K562 (cell line): ENCODE measurements around the gene IMP4. TPM values are rescaled to one million over a fixed set of nuclear protein-coding genes. Genes with fewer than 3 reads are reported as not detected.

ENCODE experiments used
- ATF1 ChIP-seq, 2 experiments: fragments of 450-650 bp in 1 of 2; IDR thresholded peaks; 2 replicates each; pipeline ENCODE4 v1.6.1; 2016; ENCODE audit warnings: missing compliant biosample characterization in 1 of 2, missing genetic modification characterization in 1 of 2
- BDP1 ChIP-seq: IDR thresholded peaks from 3 replicates; pipeline ENCODE4 v1.6.1; 2011; ENCODE audit not compliant: insufficient read length, insufficient read depth
- CBFA2T2 ChIP-seq: fragments of 450-650 bp; conservative IDR thresholded peaks from 2 replicates; pipeline ENCODE4 v1.6.1; 2017; ENCODE audit warnings: mild to moderate bottlenecking
- CBFB ChIP-seq: sonication (generic); formaldehyde crosslinking; IDR thresholded peaks from 2 replicates; pipeline ENCODE4 v1.4.0; 2020; ENCODE audit warnings: mild to moderate bottlenecking, missing genetic modification reagents
- E2F4 ChIP-seq: sonication (generic); formaldehyde crosslinking; IDR thresholded peaks from 2 replicates; pipeline ENCODE4 v1.8.0; 2022; ENCODE audit warnings: mild to moderate bottlenecking, low read depth, missing genetic modification reagents
- GMEB1 ChIP-seq: fragments of 250-450 bp; sonication (Bioruptor Pico); IDR thresholded peaks from 2 replicates; pipeline ENCODE4 v1.4.0; 2020; ENCODE audit warnings: mild to moderate bottlenecking
- HCFC1 ChIP-seq: IDR thresholded peaks from 2 replicates; pipeline ENCODE4 v1.6.1; 2012; ENCODE audit warnings: low read depth, low read length, improper control_type of control experiment
- HDAC1 ChIP-seq, 2 experiments: fragments of 450-650 bp; IDR thresholded peaks; 2 replicates each; pipeline ENCODE4 v1.6.1; 2016 to 2017; ENCODE audit warnings: inconsistent platforms in 1 of 2, mild to moderate bottlenecking in 1 of 2, moderate library complexity in 1 of 2
- HNRNPUL1 ChIP-seq: fragments of 200-400 bp; formaldehyde crosslinking; IDR thresholded peaks from 2 replicates; pipeline ENCODE4 v1.6.1; 2017; ENCODE audit warnings: low read length
- MBD2 ChIP-seq: sonication (generic); IDR thresholded peaks from 2 replicates; pipeline ENCODE4 v1.6.1; 2016; ENCODE audit warnings: low read depth, borderline replicate concordance
- MTA3 ChIP-seq: fragments of 450-650 bp; formaldehyde crosslinking; IDR thresholded peaks from 2 replicates; pipeline ENCODE4 v1.6.1; 2017; ENCODE audit warnings: mild to moderate bottlenecking, borderline replicate concordance
- NFXL1 ChIP-seq: fragments of 450-650 bp; formaldehyde crosslinking; IDR thresholded peaks from 2 replicates; pipeline ENCODE4 v1.4.0; 2021; ENCODE audit warnings: mild to moderate bottlenecking
- RBM14 ChIP-seq: fragments of 200-400 bp; formaldehyde crosslinking; IDR thresholded peaks from 2 replicates; pipeline ENCODE4 v1.6.1; 2018; ENCODE audit warnings: low read depth, mild to moderate bottlenecking, low read length, moderate library complexity, borderline replicate concordance; ENCODE audit not compliant: insufficient read depth
- RFX7 ChIP-seq: fragments of 250-450 bp; sonication (Bioruptor Pico); IDR thresholded peaks from 2 replicates; pipeline ENCODE4 v1.5.1; 2021; ENCODE audit warnings: mild to moderate bottlenecking
- RNF2 ChIP-seq: sonication (generic); IDR thresholded peaks from 2 replicates; pipeline ENCODE4 v1.6.1; 2016
- THAP12 ChIP-seq: fragments of 250-450 bp; sonication (Bioruptor Pico); IDR thresholded peaks from 2 replicates; pipeline ENCODE4 v1.9.0; 2021; ENCODE audit warnings: mild to moderate bottlenecking, inconsistent platforms
- ZFP1 ChIP-seq: fragments of 450-650 bp; formaldehyde crosslinking; IDR thresholded peaks from 2 replicates; pipeline ENCODE4 v1.4.0; 2020; ENCODE audit warnings: mild to moderate bottlenecking, mixed read lengths
- polyA plus RNA-seq, 8 experiments: library from polyadenylated mRNA; depleted of rRNA in 4 of 8; stranded (reverse) in 5 of 8; unstranded in 3 of 8; fragments of >200 nt; fragmentation: Nextera tagmentation in 2 of 8; fragmentation: Illumina TruSeq in 1 of 8; extraction: Ambion mirVana in 2 of 8; extraction: Trizol in 1 of 8; gene quantifications; 2 replicates each; pipeline versions ENCODE4 v1.2.1 to v1.2.3, GENCODE V29; 2011 to 2014; ENCODE audit warnings: inconsistent platforms in 1 of 8, missing spikeins in 1 of 8
- total RNA-seq, 7 experiments: library from RNA; depleted of rRNA in 6 of 7; stranded (reverse); fragments of >200 nt in 6 of 7; fragmentation: Illumina TruSeq in 2 of 7; extraction: Trizol in 2 of 7; gene quantifications; 2 replicates each; pipeline versions ENCODE4 v1.2.1 to v1.2.3, GENCODE V29; 2011 to 2021; ENCODE audit warnings: low replicate concordance in 1 of 7
- TF ChIP-seq, protein P1 (sequence below): sonication (generic); formaldehyde crosslinking; IDR thresholded peaks from 2 replicates; pipeline ENCODE4 v1.8.0; 2022; ENCODE audit warnings: mild to moderate bottlenecking, missing genetic modification reagents
- TF ChIP-seq, protein P2 (sequence below): fragments of 200-400 bp; formaldehyde crosslinking; IDR thresholded peaks from 2 replicates; pipeline ENCODE4 v1.6.1; 2017; ENCODE audit warnings: mild to moderate bottlenecking, low read depth, low read length, moderate library complexity

IMP4 gene
- total and polyA plus RNA-seq, 9 of the 15 experiments (the other 6 are each of a cell fraction or from before 2014, with no cell fraction given): 35.4 to 209 (median 100.0) TPM

DNA sequence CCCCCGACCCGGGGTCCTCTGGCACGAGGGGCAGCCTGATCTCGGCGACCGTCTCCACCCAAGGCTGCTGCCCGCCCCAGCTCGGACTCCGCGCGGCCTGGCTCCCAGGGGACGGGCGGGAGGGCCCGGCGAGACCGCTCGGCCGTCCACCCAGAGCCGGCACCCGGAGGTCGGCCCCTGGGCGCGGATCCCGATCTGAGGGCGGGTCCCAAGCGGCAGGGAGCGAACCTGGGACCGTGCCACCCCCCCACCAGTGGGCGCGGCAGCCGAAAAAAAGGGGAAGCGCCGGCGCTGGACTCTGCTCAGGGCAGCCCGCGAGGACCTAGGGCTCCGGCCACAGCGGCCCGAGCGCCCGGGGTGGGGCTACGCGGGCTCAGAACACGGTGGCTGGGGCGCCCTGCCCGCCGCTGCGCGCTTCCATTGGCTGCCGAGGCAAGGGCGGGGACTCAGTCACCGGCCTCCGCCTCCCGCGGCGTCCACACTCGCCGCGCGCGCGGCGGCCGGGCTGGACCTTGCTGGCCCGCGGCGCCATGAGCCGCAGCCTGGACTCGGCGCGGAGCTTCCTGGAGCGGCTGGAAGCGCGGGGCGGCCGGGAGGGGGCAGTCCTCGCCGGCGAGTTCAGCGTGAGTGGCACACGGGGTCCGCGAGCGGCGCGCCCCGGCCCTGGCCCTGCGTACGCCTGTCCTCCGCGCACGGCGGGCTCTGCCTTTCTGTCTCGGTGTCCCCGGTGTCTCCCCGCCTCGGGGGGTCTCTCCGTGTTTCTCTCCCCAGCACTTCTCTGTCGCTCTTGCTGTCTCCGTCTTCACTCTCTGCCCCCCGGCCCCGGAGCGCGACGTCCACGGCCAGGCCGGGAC is 13.1 kb downstream of the IMP4 start, which contains the start of gene PTPN18 (continued):
- TF ChIP-seq GMEB1 (CRISPR knock-in tag): peak; percentile 61
- TF ChIP-seq CBFA2T2: no peak
- no peak for TF ChIP-seq MBD2
- TF ChIP-seq, protein P1, sequence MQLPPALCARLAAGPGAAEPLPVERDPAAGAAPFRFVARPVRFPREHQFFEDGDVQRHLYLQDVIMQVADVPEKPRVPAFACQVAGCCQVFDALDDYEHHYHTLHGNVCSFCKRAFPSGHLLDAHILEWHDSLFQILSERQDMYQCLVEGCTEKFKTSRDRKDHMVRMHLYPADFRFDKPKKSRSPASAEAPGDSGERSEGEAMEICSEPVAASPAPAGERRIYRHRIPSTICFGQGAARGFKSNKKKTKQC (CRISPR knock-in tag): no peak
- TF ChIP-seq HCFC1: peak; percentile 28; the same call in 1 of the 2 replicates
- no peak for TF ChIP-seq E2F4 (CRISPR knock-in tag)
- TF ChIP-seq, protein P2, sequence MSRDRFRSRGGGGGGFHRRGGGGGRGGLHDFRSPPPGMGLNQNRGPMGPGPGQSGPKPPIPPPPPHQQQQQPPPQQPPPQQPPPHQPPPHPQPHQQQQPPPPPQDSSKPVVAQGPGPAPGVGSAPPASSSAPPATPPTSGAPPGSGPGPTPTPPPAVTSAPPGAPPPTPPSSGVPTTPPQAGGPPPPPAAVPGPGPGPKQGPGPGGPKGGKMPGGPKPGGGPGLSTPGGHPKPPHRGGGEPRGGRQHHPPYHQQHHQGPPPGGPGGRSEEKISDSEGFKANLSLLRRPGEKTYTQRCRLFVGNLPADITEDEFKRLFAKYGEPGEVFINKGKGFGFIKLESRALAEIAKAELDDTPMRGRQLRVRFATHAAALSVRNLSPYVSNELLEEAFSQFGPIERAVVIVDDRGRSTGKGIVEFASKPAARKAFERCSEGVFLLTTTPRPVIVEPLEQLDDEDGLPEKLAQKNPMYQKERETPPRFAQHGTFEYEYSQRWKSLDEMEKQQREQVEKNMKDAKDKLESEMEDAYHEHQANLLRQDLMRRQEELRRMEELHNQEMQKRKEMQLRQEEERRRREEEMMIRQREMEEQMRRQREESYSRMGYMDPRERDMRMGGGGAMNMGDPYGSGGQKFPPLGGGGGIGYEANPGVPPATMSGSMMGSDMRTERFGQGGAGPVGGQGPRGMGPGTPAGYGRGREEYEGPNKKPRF: no peak
- no peak for TF ChIP-seq HNRNPUL1
- TF ChIP-seq HDAC1 (IDR thresholded peaks at IDR 0.05): peak in 1 of 2 experiments; percentile 38; a peak in 1 of 4 replicates
- TF ChIP-seq THAP12 (CRISPR knock-in tag): peak; percentile 74
- TF ChIP-seq NFXL1 (CRISPR knock-in tag): no peak
- TF ChIP-seq ZFP1 (CRISPR knock-in tag): no peak
- TF ChIP-seq ATF1 (CRISPR knock-in tag; IDR thresholded peaks at IDR 0.05): 0 out of 2 replicates have a peak, but pooled peaks have one; percentile 21
- peak; percentile 55 for TF ChIP-seq ATF1 (tag; IDR thresholded peaks at IDR 0.05)
- no peak for TF ChIP-seq CBFB
- peak; percentile 88 for TF ChIP-seq MTA3
- no peak for TF ChIP-seq RFX7 (CRISPR knock-in tag)
- no peak for TF ChIP-seq BDP1
- no peak for TF ChIP-seq RBM14
- TF ChIP-seq RNF2: no peak
